Testis (tissue), 3 donors: Measurements from ENCODE around the gene GNGT2. TPM values are rescaled to one million over a fixed set of nuclear protein-coding genes. Genes with fewer than 3 reads are reported as not detected.

Experiments used
- DNase-seq: peaks from one replicate; pipeline ENCODE4 v3.0.0-alpha.2; 2019
- H3K27ac ChIP-seq, 2 donors: fragments of 200-600 bp; sonication (generic); one replicate each; pipeline ENCODE4 v1.5.1; 2019
- H3K27me3 ChIP-seq: fragments of 200-600 bp; sonication (generic); one replicate; pipeline ENCODE4 v1.5.1; 2019
- H3K36me3 ChIP-seq: fragments of 200-600 bp; sonication (generic); one replicate; pipeline ENCODE4 v1.5.1; 2017; ENCODE audit warnings: low read depth; ENCODE audit errors: missing control alignments
- H3K4me1 ChIP-seq: fragments of 200-600 bp; sonication (generic); one replicate; pipeline ENCODE4 v1.5.1; 2019
- H3K4me3 ChIP-seq, 2 donors: fragments of 200-600 bp; sonication (generic); one replicate each; pipeline ENCODE4 v1.5.1; 2017 to 2019
- H3K9me3 ChIP-seq: fragments of 200-600 bp; sonication (generic); one replicate; pipeline ENCODE4 v1.5.1; 2017
- CTCF ChIP-seq, 3 experiments: fragments of 450-650 bp in 2 of 3; fragments of 200-600 bp in 1 of 3; sonication (generic) in 1 of 3; IDR thresholded peaks; one replicate each; pipeline ENCODE4 v1.5.1; 2016 to 2019; ENCODE audit warnings: antibody characterized with exemption in 3 of 3, mild to moderate bottlenecking in 2 of 3, moderate library complexity in 1 of 3
- POLR2A ChIP-seq: fragments of 450-650 bp; IDR thresholded peaks from one replicate; pipeline ENCODE4 v1.6.1; 2017; ENCODE audit warnings: antibody characterized with exemption, mild to moderate bottlenecking, moderate library complexity
- WGBS, 2 donors: methylation state at CpG; one replicate each; pipeline ENCODE4 v1.1.5; 2018; 5-methylcytosine and 5-hydroxymethylcytosine counted together
- intact Hi-C: fragments of 100-400 bp; cut with DNase I; formaldehyde crosslinking; loops from one replicate; pipeline ENCODE4 v1.15.1; 2023; ENCODE audit warnings: low total_unique reads
- polyA plus RNA-seq: library from polyadenylated mRNA; stranded (reverse); fragments of 350-450 nt; fragmentation: Illumina TruSeq; extraction: RNeasy Lipid Tissue Mini Kit (QIAGEN cat#74804); gene quantifications from one replicate; pipeline ENCODE4 v1.2.3, GENCODE V29; 2014; ENCODE audit warnings: low read depth, low replicate concordance; ENCODE audit not compliant: insufficient read depth
- total RNA-seq, 2 donors: library from RNA; depleted of rRNA; stranded (reverse); fragments of >200 nt; gene quantifications; one replicate each; pipeline ENCODE4 v1.2.3, GENCODE V29; 2016

The GNGT2 gene
- total and polyA plus RNA-seq, 3 donors from 2014 or later: 0.68 to 2.2 TPM; not detected in 1

- WGBS, 2 donors: 92 to 100% methylated on average over 1 of the region's 1 CpG
- Histone ChIP-seq H3K4me1 (no peaks in the 10 kb centered on the region), H3K27me3 (no peaks in the 10 kb centered on the region), H3K36me3 (no peaks in the 10 kb centered on the region), H3K9me3 (no peaks in the 10 kb centered on the region), H3K27ac (no peak overlapping the region), H3K4me3 (no peak overlapping the region)
- intact Hi-C loops: no loop called here
- DNase-seq: no peak
- no peak for TF ChIP-seq CTCF (IDR thresholded peaks at IDR 0.05)
- no peak for TF ChIP-seq POLR2A
These were observed 29.6 kb upstream of the GNGT2 start for GRCh38 chr17:49239963-49240362.

- DNase-seq: no peak
- Histone ChIP-seq H3K4me3 (no peak overlapping the region), H3K4me1 (no peaks in the 10 kb centered on the region), H3K27ac (no peak overlapping the region), H3K36me3 (no peaks in the 10 kb centered on the region), H3K9me3 (no peaks in the 10 kb centered on the region), H3K27me3 (no peaks in the 10 kb centered on the region)
- intact Hi-C loops: no loop called here
- WGBS, 2 donors: 76 to 86% methylated on average over 4 of the region's 4 CpGs
- TF ChIP-seq POLR2A (no peak), CTCF (IDR thresholded peaks at IDR 0.05) (no peak)
These were observed 25.5 kb upstream of the GNGT2 start for GRCh38 chr17:49235896-49236295.

- no peak overlapping the region for H3K27ac ChIP-seq
- 75 to 96% methylated on average over 4 to 5 of the region's 5 CpGs for WGBS, 2 donors
- intact Hi-C loops: no loop called here
These were observed 24.2 kb upstream of the GNGT2 start for GRCh38 chr17:49234509-49235080.

GRCh38 chr17:49231563-49231894 lies 21.2 kb upstream of the GNGT2 start:
- Histone ChIP-seq H3K27me3 (no peaks in the 10 kb centered on the region), H3K36me3 (no peaks in the 10 kb centered on the region), H3K4me3 (no peak overlapping the region), H3K27ac (no peak overlapping the region), H3K4me1 (peaks cover 6% of the 10 kb centered on the region), H3K9me3 (no peaks in the 10 kb centered on the region)
- intact Hi-C loops: no loop called here
- 45 to 60% methylated on average over 7 of the region's 7 CpGs for WGBS, 2 donors
- TF ChIP-seq CTCF (IDR thresholded peaks at IDR 0.05) (no peak), POLR2A (no peak)
- DNase-seq: no peak

More at GRCh38 chr17:49234509-49235080, 24.2 kb upstream of the GNGT2 start:
- DNase-seq: no peak
- no peaks in the 10 kb centered on the region for H3K9me3 ChIP-seq
- peaks cover 6% of the 10 kb centered on the region for H3K4me1 ChIP-seq
- H3K4me3 ChIP-seq: no peak overlapping the region
- TF ChIP-seq CTCF (IDR thresholded peaks at IDR 0.05) (no peak), POLR2A (no peak)
- no peaks in the 10 kb centered on the region for H3K36me3 ChIP-seq
- H3K27me3 ChIP-seq: no peaks in the 10 kb centered on the region
